HG03442 (cell line): ENCODE data around the gene GALNT2.

Source experiments
- ATAC-seq: cut with Tn5 transposase; IDR thresholded peaks from one replicate; pipeline ENCODE4 v1.9.1; 2021; ENCODE audit warnings: mild to moderate bottlenecking, moderate library complexity; ENCODE audit not compliant: unreplicated experiment

The GALNT2 gene

GRCh38 chr1:230287674-230288315, 220.8 kb downstream of the GALNT2 start:
- no peak for ATAC-seq

- no peak for ATAC-seq
Measured at GRCh38 chr1:230288641-230289349, 221.8 kb downstream of the GALNT2 start.

- ATAC-seq, result no peak
Measured at GRCh38 chr1:230289350-230289644, 222.3 kb downstream of the GALNT2 start.

- ATAC-seq, result no peak
Measured at GRCh38 chr1:230291731-230292620, 224.9 kb downstream of the GALNT2 start.

DNA sequence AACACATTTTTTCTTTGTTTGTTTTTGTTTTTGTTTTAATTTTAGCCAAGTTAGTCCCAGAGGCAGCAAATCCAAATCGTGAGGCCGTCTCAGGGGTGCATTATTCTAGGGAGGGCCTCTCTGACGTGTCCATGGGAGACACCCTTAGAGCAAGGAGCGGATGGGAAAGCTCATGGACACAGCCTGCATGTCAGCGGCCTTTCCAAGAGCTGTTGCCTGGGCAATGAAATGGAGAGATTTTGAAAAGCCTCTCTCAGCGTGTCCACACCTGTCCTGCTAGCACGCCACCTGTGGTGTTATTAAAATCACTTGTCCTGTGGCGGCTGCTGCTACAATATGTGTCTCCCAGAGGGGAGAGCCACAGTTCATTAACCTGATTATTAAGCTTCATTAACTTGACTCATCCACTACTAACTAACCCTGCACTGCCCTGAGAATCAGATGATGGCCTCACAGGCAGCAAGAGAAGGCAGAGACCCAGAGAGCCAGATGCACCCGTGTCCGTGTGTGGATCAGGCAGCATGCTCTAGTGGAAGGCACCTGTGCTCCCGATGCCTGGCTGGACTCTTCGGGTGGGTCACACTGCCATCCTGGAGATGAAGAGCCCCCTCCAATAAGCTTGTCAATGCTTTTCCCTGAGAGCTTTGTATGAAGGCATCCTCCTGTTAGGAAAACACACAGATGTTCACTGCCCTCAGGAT, 225.8 kb downstream of the GALNT2 start:
- no peak for ATAC-seq

GRCh38 chr1:230293390-230293700, 226.3 kb downstream of the GALNT2 start:
- no peak for ATAC-seq

- ATAC-seq, result no peak
Measured at GRCh38 chr1:230295367-230295766, 228.3 kb downstream of the GALNT2 start.

GRCh38 chr1:230299191-230300006, 232.4 kb downstream of the GALNT2 start:
- no peak for ATAC-seq

DNA sequence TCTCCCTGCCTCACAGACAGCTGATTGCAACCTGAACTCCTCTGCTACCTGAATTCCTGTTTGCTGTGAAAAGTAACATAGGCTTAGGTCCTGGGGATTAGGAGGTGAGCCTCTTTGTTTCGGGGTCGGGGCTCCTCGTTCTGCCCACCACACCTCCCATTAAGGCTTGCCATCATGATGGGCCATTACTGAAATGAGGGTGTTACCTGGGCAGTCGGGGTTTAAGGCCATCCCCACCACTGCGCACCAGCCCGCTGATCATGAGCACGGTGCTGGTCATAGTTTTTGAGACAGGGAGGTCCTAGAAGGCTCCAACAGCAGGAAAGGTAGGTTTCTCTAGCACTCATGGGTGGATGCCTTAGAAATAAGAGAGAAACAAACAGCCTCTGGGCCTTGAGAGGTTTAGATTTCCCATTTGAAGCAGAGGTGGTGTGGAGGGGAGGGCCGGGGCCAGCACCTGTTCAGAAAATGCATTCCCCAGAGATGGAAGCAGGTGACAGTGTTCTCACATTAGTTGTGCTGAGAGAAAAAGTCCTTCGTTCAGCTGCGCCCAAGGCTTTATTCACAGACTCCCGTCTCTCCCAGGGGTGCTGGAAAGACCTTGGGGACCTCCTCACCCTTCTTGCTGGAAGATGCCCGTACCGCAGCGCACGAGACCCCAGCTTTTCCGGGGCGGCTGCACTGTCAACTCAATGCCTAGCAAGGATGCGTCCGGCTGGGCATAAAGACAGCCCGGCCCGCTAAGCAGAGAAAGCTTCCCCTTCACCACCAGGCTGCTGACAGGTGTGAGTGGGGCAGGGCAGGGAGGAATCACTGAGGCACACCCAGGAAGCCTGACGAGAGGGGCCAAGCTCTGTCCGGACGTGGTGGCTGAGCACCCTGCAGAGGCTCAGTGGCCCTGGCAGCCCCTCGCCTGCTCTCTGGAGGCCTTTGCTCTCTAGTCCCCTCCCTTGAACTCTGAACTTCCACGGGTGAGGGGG, 233.6 kb downstream of the GALNT2 start:
- no peak for ATAC-seq

DNA sequence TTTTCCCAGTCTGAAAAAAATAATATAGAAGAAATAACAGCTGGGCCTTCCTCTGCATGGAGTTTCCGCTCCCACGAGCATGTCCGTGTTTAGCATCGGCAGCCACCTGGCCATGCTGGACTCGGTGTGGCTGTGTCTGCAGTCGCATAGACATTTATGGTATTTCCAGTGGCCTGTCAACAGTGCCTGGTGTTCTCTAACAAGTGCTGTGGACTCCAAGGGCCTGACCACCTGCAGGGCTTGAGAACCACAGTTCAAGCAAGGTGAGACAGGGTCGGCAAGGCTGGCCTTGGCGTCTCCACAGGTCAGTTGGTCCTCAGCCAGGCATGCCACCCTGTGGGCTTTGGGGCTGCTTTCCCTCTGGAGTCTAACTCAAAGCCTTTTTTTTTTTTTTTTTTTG, 234.3 kb downstream of the GALNT2 start:
- no peak for ATAC-seq

DNA sequence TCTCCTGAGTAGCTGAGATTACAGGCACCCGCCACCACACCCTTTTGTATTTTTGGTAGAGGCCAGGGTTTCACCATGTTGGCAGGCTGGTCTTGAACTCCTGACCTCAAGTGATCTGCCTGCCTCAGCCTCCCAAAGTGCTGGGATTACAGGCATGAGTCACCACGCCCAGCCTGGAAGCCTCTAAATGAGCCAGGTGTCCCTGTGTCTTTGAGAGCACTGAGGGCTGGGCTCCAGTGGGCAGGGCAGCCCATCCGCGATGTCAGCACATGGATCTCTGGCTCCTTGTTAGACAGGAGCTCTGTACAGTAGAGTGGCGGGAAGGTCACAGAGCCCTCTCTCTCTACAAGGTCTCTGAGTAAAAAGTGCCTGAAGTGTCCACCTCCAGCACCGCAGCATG, 234.8 kb downstream of the GALNT2 start:
- no peak for ATAC-seq

DNA sequence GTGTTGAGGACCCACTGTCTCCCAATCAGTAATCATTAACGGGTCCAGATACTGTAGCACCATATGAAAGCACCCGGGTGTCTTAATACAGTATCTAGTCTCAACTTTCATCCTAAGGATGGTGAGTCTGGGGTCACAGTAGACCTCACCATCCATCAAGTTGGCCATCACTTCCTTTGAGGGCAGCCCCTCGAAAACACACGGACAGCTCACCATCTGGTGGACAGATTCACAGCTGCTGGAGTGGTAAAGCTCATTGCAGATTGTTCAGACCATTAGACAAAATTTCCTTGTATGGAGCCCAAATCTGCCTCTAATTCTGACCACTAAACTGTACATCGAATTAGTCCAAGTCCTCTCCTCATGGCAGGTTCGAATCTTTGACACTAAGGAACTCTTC, 236.0 kb downstream of the GALNT2 start:
- no peak for ATAC-seq

DNA sequence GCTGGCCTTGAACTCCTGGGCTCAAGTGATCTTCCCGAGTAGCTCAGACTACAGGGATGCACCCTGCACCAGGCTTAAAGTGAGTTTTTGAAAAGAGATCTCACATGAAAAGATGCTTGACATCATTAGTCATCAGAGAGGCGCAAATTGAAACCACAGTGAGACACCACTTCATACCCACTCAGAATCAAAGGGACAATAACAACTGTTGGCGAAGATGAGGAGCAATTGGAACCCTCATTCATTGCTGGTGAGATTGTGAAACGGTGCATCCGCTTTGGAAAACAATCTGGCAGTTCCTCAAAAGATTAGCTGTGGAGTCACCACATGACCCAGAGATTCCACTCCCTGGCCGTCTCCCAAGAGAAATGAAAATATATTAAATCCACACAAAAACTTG, 236.8 kb downstream of the GALNT2 start:
- ATAC-seq, result no peak

GRCh38 chr1:230306169-230306568, 239.1 kb downstream of the GALNT2 start:
- ATAC-seq, result peak; percentile 72

DNA sequence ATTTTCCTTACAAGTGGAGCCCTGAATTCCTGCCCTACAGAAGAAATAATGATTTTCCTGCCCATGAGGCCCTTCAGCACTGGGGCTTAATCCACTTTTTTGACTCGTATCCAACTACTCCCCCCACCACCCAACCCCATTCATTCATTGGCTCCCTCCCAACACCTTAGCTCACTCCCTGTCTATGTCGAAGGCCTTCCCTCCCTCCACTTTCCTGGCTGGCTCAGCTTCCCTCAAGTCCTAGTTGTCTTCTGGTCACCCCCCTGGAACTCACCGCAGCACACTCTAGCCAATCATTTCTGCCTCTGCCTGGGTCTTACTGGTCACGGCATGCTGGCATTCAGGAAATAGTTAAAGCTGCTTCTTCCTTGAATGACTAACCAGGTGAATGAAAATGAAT, 240.2 kb downstream of the GALNT2 start:
- ATAC-seq, result no peak

- no peak for ATAC-seq
Measured at GRCh38 chr1:230308039-230308438, 241.0 kb downstream of the GALNT2 start.

DNA sequence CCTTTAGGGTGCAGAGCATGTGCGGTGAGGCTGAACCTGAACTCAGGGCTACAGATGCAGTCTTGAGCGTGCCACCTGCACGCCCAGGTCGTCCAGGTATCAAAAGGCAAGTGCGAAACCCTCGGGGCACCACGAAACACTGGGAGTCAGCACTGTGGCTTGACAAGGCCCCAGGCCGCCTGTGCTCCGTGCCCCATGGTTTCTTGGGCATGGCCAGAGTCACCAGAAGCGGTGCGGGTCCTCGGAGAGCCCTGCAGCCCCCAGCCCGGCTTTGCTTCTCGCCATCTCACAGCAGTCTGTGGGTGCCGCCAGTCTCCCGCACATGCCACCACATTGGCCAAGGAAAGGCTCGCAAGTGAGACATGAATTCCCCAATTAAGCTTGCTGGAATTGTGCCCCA, 241.8 kb downstream of the GALNT2 start:
- ATAC-seq, result no peak

- ATAC-seq, result no peak
Measured at GRCh38 chr1:230309646-230310177, 242.7 kb downstream of the GALNT2 start.
